ENCODE results near the gene FGB.

Gene FGB

DNA sequence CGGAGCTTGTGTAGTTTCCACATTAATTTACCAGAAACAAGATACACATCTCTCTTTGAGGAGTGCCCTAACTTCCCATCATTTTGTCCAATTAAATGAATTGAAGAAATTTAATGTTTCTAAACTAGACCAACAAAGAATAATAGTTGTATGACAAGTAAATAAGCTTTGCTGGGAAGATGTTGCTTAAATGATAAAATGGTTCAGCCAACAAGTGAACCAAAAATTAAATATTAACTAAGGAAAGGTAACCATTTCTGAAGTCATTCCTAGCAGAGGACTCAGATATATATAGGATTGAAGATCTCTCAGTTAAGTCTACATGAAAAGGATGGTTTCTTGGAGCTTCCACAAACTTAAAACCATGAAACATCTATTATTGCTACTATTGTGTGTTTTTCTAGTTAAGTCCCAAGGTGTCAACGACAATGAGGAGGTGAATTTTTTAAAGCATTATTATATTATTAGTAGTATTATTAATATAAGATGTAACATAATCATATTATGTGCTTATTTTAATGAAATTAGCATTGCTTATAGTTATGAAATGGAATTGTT lies at the start of gene FGB:
FGB (plus strand) TSS at position 315 of the 558 bp plus-strand sequence; CDS start at position 323, 8 bp downstream.
- FAIRE-seq = no peak

DNA sequence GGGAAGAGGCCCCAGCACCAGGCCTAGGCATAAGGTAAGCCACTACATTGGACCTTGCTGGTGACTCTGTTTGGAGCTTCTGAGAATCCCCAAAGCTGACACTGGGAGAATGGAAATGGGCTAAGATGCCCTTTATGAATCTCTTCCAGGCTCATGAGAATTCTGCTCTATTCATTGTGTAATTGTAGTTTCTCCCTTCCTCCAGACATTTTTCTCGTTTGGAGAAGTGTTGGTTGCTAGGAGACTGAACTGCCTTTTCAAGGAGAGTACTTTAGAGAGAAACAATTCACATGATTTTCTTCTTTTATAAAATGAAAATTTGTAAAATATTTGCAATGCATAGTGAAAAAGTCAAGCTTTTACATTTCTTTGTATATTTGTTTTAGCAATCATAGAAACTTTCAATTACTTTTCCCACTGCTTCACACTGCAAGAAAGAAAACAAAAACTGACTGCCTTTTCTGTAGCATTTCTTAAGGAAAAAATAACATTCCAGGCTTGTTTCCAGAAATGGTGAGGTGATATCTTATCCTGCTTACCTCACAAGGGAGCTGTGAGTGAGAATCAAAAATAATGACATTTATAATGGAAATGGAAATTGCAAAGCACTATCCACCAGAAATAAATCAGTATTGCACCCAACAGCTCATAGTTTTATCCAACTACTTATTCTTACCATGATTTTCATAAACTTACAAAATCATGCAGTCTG lies 46.3 kb upstream of the FGB start:
- FAIRE-seq = no peak

DNA sequence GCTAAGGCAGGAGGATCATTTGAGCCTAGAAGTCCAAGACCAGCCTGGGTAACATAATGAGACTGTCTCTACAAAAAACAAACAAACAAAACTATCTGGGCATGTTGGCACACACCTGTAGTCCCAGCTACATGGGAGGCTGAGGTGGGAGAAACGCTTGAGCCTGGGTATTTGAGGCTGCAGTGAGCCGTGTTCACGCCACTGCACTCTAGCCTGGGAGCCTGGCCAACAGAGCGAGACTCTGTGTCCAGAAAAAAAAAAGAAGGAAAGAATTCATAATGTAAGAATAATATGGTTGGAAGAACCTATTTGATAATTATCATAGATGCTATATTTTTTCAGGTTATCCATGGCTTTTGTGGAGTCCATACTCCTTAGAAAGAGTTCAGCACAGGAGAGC lies 45.2 kb upstream of the FGB start:
- no peak for FAIRE-seq

DNA sequence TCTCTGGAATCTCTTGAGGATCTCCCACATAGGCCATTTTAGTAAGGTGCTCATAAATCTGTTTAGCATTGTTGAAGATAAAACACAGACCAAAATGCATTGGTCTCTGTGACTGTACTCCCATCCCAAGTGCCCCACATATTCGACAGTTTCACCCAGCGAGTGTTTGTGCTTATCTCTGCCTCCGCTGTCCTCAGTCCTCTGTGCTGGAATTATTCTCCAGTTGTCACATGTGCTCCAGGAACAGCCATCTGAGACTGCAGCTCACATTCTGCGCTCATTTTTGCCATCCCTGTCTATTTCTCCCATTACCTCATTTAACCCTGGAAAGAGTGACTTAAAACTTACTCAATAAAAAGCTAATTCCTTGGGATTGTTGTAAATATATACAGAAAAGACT lies 43.6 kb upstream of the FGB start:
- FAIRE-seq = no peak

GRCh38 chr4:154521607-154522006 lies 41.2 kb upstream of the FGB start:
- FAIRE-seq = no peak

- no peak for FAIRE-seq
These were observed 36.7 kb upstream of the FGB start for GRCh38 chr4:154526151-154526550.

GRCh38 chr4:154527308-154527707 lies 35.5 kb upstream of the FGB start:
- FAIRE-seq = no peak

- FAIRE-seq = no peak
These were observed 33.9 kb upstream of the FGB start for GRCh38 chr4:154528869-154529268.

- no peak for FAIRE-seq
These were observed 32.9 kb upstream of the FGB start for GRCh38 chr4:154529728-154530519.

DNA sequence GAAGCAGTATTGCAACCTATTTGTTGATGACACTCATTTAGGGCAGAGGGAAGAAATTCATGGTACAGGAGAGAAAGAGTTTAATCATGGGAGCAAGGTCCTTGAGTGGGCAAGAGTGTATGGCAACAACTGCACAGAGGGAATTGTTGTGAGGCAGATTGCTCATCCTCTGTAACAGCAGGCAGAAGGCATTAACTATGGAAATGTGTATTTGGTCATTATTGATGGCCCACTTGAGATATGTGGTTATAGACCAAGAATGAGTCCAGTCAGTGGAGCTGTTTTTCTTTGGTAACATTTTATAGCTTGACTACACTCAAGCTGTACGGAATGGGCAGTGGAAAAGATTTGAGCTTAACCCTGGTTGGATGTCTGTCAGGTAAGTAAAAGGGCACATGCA lies 28.5 kb upstream of the FGB start:
- FAIRE-seq = no peak

DNA sequence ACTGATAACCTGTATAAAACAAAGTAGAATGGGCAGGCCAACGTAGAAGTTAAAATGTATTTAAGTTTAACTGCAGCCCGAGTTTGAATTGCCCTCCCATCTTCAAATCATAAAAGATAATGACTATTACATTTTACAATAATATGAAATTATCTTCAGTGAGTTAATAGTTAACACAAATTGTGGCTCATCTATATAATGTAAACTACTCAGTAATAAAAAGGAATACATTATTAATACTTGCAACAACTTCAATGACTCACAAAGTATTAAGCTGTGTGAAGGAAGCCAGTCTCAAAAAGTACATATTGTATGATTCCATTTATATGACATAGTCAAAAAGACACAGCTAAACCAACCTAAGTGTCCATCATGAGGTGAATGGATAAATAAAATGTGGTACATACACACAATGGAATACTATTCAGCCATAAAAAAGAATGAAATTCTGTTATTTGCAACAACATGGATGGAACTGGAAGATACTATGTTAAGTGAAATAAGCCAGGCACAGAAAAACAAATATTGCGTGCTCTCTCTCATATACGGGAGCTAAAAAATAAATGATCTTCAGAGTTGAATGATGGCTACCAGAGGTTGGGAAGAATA lies 20.4 kb upstream of the FGB start:
- FAIRE-seq = no peak

- no peak for FAIRE-seq
These were observed 17.1 kb upstream of the FGB start for GRCh38 chr4:154545689-154546088.

GRCh38 chr4:154549894-154550790 lies 12.7 kb upstream of the FGB start, which contains the start of gene PLRG1:
TSS of gene PLRG1 (minus strand) at chr4:154550400. CDS start at chr4:154550308, 92 bp downstream.
- FAIRE-seq = peak; percentile 95

DNA sequence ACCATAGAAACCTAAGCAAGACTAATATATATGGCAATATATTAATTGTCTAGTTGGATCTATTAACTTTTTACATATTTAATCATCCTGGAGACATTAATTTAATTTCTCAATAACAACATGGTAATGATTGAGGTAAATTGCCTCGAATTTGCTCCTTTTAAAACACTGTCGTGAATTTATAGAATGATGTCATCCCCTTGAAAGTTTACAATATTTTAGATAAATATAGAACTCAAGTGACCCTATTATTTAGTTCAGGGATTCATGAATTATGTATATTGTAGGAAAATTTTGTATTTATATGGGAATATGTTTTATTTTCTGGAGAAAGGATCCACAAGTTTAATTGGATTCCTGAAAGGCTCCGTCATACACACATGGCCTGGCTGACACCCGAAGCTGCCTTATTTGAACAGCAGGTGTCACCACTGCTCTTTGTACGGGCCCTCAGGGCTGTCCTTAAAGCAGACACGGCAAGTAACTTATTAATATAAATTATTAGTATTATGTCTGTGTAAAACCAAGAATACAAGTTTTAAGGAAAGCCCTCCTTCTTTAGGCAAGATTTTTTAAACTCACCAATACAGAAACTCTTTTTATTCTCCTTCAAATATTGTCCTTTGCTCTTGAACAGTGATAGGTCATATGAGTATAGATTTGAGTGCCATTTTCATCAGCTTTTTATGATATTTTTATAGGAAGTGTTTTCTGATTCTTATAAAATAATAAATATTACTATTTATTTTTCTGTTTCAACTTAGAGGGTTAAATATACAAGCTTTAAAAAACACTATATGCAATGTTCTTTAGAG lies 10.7 kb upstream of the FGB start:
- peak; percentile 89 for FAIRE-seq

- FAIRE-seq = no peak
These were observed 3.7 kb upstream of the FGB start for GRCh38 chr4:154559141-154559493.

DNA sequence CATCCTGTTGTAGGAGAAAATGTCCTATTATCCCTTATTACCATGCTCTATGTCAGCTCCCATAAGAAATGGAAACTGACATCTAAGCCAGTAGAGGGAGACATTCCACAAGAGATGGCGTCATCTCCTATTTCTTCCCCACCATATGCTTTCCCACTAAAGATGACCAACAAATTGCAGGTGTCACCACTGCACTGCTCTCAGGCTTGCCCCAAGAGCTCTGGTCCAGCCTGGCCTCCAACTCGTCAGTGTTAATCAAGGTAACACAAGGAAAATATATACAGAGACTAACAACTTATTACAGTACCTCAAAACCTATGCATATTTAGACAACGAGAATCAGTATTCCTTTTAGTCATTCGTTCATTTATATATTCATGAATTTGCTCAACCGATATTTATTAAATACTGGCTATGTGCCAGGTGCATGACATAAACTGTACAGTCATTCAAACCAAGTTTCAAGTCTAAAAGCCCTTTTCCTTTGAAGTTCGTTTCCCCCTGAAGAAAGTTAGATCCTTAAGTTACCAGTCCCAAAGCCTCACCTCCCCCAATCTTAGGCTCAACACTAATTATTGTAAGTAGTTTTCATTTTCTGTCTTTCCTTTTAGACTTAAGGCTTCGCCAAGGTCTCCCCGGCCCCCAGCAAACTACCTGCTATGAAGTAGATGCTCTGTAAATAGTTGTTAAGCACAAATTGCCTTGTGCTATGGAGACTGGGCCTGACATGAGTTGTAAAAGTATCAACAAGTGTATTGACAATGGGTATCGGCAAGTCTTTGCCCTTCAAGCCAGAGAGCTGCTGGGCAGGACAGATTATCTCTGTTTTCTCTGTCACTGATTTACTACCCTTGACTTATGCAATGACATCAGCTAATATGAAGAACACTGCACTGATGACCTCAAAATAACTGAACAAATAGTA lies 3.1 kb upstream of the FGB start:
- FAIRE-seq = no peak

DNA sequence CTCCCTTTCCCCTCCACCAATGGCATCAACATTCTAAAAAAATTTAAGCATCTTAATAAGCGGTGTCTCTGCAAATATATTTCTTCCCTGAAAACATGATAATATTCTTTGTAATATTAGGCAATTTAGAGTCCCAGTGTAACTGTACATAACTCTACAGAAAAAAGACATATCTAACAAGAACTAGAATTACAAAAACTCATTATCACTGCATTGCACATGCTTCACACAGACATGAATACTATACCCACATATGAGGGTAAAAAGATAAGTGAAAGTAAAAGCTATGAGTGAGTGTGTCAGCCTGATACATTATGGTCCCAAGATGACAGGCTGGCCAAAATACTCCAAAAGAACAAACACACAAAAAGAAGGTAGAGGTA lies 2.4 kb upstream of the FGB start:
- no peak for FAIRE-seq

DNA sequence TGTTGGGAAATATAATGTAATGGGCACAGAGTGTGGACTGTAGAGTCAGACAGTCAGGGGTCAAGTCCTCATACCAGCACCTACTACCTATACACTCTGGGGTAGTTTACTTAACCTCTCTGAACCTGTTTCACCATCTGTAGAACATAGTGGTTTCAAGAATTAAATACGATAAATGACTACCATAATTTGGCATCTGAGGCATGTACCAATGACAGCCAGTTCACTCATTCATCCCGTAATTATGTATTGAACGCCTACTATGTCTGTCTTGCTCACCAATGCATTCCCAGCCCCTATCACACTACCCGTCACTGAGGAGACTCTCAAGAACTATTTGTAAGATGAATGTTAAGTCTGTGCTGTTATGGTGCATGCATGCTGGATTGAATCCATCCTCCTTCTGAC lies 2.0 kb upstream of the FGB start:
- FAIRE-seq = no peak

DNA sequence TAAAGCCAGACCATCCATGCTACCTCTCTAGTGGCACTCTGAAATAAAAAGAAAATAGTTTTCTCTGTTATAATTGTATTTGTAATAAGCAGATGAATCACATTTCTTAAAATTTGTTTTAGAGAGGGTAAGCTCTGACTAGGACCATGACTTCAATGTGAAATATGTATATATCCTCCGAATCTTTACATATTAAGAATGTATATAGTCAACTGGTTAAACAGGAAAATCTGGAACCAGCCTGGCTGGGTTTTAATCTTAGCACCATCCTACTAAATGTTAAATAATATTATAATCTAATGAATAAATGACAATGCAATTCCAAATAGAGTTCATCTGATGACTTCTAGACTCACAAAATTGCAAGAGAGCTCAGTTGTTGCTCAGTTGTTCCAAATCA lies 1.5 kb downstream of the FGB start:
- no peak for FAIRE-seq

DNA sequence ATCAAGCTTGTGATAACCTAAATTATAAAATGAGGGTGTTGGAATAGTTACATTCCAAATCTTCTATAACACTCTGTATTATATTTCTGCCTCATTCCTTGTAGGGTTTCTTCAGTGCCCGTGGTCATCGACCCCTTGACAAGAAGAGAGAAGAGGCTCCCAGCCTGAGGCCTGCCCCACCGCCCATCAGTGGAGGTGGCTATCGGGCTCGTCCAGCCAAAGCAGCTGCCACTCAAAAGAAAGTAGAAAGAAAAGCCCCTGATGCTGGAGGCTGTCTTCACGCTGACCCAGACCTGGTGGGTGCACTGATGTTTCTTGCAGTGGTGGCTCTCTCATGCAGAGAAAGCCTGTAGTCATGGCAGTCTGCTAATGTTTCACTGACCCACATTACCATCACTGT lies 2.9 kb downstream of the FGB start:
- no peak for FAIRE-seq

Data from endometrium (tissue), 2 donors.